Measurements from ENCODE around the gene ZNF367. TPM values are rescaled to one million over a fixed set of nuclear protein-coding genes. Genes with fewer than 3 reads are reported as not detected.

ZNF367 gene
- total RNA-seq, 2 donors from 2014 or later: 4.7 to 6.9 TPM

GRCh38 chr9:96408409-96409280, 9.5 kb downstream of the ZNF367 start:
- peaks cover 22% of the 10 kb centered on the region for H3K4me1 Mint-ChIP-seq
- DNase-seq (no peak), ATAC-seq (no peak)
- H3K27me3 Mint-ChIP-seq: no peaks in the 10 kb centered on the region
- no peaks in the 10 kb centered on the region for H3K36me3 Mint-ChIP-seq (ENCODE audit: low read depth)
- H3K9me3 ChIP-seq (ENCODE audit: control insufficient read depth, low read length, poor library complexity, severe bottlenecking): no peaks in the 10 kb centered on the region
- H3K4me3 Mint-ChIP-seq: peak overlapping the region; percentile 25
- H3K27ac Mint-ChIP-seq: peak overlapping the region; percentile 49

GRCh38 chr9:96400132-96400910, 17.8 kb downstream of the ZNF367 start:
- Mint-ChIP-seq H3K4me3 (no peak overlapping the region), H3K36me3 (ENCODE audit: low read depth) (no peaks in the 10 kb centered on the region)

GRCh38 chr9:96399325-96399633, 18.9 kb downstream of the ZNF367 start:
- H3K27me3 Mint-ChIP-seq: no peaks in the 10 kb centered on the region
- peak; percentile 55 for ATAC-seq

More at GRCh38 chr9:96400132-96400910, 17.8 kb downstream of the ZNF367 start:
- Mint-ChIP-seq H3K27me3 (no peaks in the 10 kb centered on the region), H3K27ac (peak overlapping the region; percentile 14), H3K4me1 (peaks cover 14% of the 10 kb centered on the region)
- ATAC-seq: no peak
- H3K9me3 ChIP-seq (ENCODE audit: control insufficient read depth, low read length, poor library complexity, severe bottlenecking): no peaks in the 10 kb centered on the region
- no peak for DNase-seq

GRCh38 chr9:96398582-96399324, 19.4 kb downstream of the ZNF367 start:
- no peak for DNase-seq
- Mint-ChIP-seq H3K36me3 (ENCODE audit: low read depth) (no peaks in the 10 kb centered on the region), H3K4me3 (peak overlapping the region; percentile 28), H3K4me1 (peaks cover 17% of the 10 kb centered on the region), H3K27me3 (no peaks in the 10 kb centered on the region), H3K27ac (peak overlapping the region; percentile 14)
- ATAC-seq: peak; percentile 76
- H3K9me3 ChIP-seq (ENCODE audit: control insufficient read depth, low read length, poor library complexity, severe bottlenecking): no peaks in the 10 kb centered on the region

More at GRCh38 chr9:96399325-96399633, 18.9 kb downstream of the ZNF367 start:
- H3K4me1 Mint-ChIP-seq: peaks cover 17% of the 10 kb centered on the region
- H3K4me3 Mint-ChIP-seq: peak overlapping the region; percentile 28
- no peaks in the 10 kb centered on the region for H3K9me3 ChIP-seq (ENCODE audit: control insufficient read depth, low read length, poor library complexity, severe bottlenecking)
- no peaks in the 10 kb centered on the region for H3K36me3 Mint-ChIP-seq (ENCODE audit: low read depth)
- H3K27ac Mint-ChIP-seq: peak overlapping the region; percentile 14
- DNase-seq: no peak

- Mint-ChIP-seq H3K27me3 (no peaks in the 10 kb centered on the region), H3K36me3 (ENCODE audit: low read depth) (peaks cover 3% of the 10 kb centered on the region), H3K4me3 (no peak overlapping the region), H3K4me1 (peaks cover 17% of the 10 kb centered on the region), H3K27ac (no peak overlapping the region)
- DNase-seq (no peak), ATAC-seq (no peak)
- H3K9me3 ChIP-seq (ENCODE audit: control insufficient read depth, low read length, poor library complexity, severe bottlenecking): no peaks in the 10 kb centered on the region
Measured at GRCh38 chr9:96395964-96396363, 22.2 kb downstream of the ZNF367 start.

GRCh38 chr9:96394832-96395496, 23.2 kb downstream of the ZNF367 start:
- H3K4me1 Mint-ChIP-seq: peaks cover 21% of the 10 kb centered on the region
- no peak for ATAC-seq
- no peaks in the 10 kb centered on the region for H3K9me3 ChIP-seq (ENCODE audit: control insufficient read depth, low read length, poor library complexity, severe bottlenecking)
- peak overlapping the region; percentile 1 for H3K27ac Mint-ChIP-seq
- no peaks in the 10 kb centered on the region for H3K27me3 Mint-ChIP-seq
- no peak for DNase-seq
- H3K4me3 Mint-ChIP-seq: no peak overlapping the region
- peaks cover 3% of the 10 kb centered on the region for H3K36me3 Mint-ChIP-seq (ENCODE audit: low read depth)

- peaks cover 3% of the 10 kb centered on the region for H3K36me3 Mint-ChIP-seq (ENCODE audit: low read depth)
- H3K27ac Mint-ChIP-seq: peak overlapping the region; percentile 67
- H3K4me1 Mint-ChIP-seq: peaks cover 9% of the 10 kb centered on the region
- no peak overlapping the region for H3K4me3 Mint-ChIP-seq
- no peaks in the 10 kb centered on the region for H3K27me3 Mint-ChIP-seq
- no peaks in the 10 kb centered on the region for H3K9me3 ChIP-seq (ENCODE audit: control insufficient read depth, low read length, poor library complexity, severe bottlenecking)
- ATAC-seq (no peak), DNase-seq (no peak)
Measured at GRCh38 chr9:96392263-96392662, 25.9 kb downstream of the ZNF367 start.

GRCh38 chr9:96391021-96391765, 27.0 kb downstream of the ZNF367 start:
- Mint-ChIP-seq H3K4me3 (peak overlapping the region; percentile 9), H3K36me3 (ENCODE audit: low read depth) (peaks cover 3% of the 10 kb centered on the region), H3K27ac (peak overlapping the region; percentile 67), H3K27me3 (no peaks in the 10 kb centered on the region), H3K4me1 (peaks cover 9% of the 10 kb centered on the region)
- ATAC-seq (peak; percentile 61), DNase-seq (no peak)
- H3K9me3 ChIP-seq (ENCODE audit: control insufficient read depth, low read length, poor library complexity, severe bottlenecking): no peaks in the 10 kb centered on the region

GRCh38 chr9:96388144-96388543, 30.0 kb downstream of the ZNF367 start:
- peaks cover 13% of the 10 kb centered on the region for H3K4me1 Mint-ChIP-seq
- H3K27me3 Mint-ChIP-seq: no peaks in the 10 kb centered on the region
- no peaks in the 10 kb centered on the region for H3K9me3 ChIP-seq (ENCODE audit: control insufficient read depth, low read length, poor library complexity, severe bottlenecking)
- peaks cover 3% of the 10 kb centered on the region for H3K36me3 Mint-ChIP-seq (ENCODE audit: low read depth)
- DNase-seq (no peak), ATAC-seq (no peak)
- H3K27ac Mint-ChIP-seq: no peak overlapping the region
- no peak overlapping the region for H3K4me3 Mint-ChIP-seq

- ATAC-seq (no peak), DNase-seq (no peak)
- Mint-ChIP-seq H3K27ac (peak overlapping the region; percentile 4), H3K36me3 (ENCODE audit: low read depth) (peaks cover 4% of the 10 kb centered on the region), H3K27me3 (no peaks in the 10 kb centered on the region), H3K4me1 (peaks cover 23% of the 10 kb centered on the region), H3K4me3 (no peak overlapping the region)
- H3K9me3 ChIP-seq (ENCODE audit: control insufficient read depth, low read length, poor library complexity, severe bottlenecking): no peaks in the 10 kb centered on the region
Measured at GRCh38 chr9:96386157-96386556, 32.0 kb downstream of the ZNF367 start.

- ATAC-seq (peak; percentile 51), DNase-seq (peak in 1 of 3 donors; percentile 24)
Measured at GRCh38 chr9:96383165-96383942, 34.8 kb downstream of the ZNF367 start, which contains the start of gene SLC35D2. Gene SLC35D2, minus strand, starts transcription at chr9:96383711. Its CDS starts 77 bp downstream, at chr9:96383634.

More at GRCh38 chr9:96383165-96383942, 34.8 kb downstream of the ZNF367 start, which contains the start of gene SLC35D2:
- H3K9me3 ChIP-seq (ENCODE audit: control insufficient read depth, low read length, poor library complexity, severe bottlenecking): no peaks in the 10 kb centered on the region
- Mint-ChIP-seq H3K4me3 (peak within 1 kb of the TSS; percentile 93), H3K27me3 (no peaks in the 10 kb centered on the region), H3K27ac (peak within 1 kb of the TSS; percentile 92), H3K4me1 (peaks cover 29% of the 10 kb centered on the region), H3K36me3 (ENCODE audit: low read depth) (peaks cover 7% of the 10 kb centered on the region)
